ENCODE results near the gene NF2. TPM values are rescaled to one million over a fixed set of nuclear protein-coding genes. Genes with fewer than 3 reads are reported as not detected.
A peak's percentile ranks its signal among the peaks of the same experiment; 100 is the strongest.

NF2 gene
- total and polyA plus RNA-seq, 2 experiments from 2014 or later, result 14.4 to 54.5 TPM

DNA sequence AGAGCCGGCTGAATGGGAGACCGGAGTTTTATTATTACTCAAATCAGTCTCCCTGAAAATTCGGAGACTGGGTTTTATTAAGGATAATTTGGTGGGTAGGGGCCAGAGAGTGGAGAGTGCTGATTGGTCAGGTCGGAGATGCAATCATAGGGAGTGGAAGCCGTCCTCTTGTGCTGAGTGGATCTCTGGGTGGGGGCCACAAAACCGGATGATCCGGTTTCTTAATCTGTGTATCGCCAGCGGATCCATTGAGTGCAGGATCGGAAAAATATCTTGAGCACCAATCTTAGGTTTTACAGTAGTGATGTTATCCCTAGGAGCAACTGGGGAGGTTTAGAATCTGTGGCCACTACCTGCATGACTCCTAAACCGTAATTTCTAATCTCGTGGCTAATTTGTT is 21.6 kb upstream of the NF2 start:
- Mint-ChIP-seq H3K4me3 (peak overlapping the region; percentile 90; the same call in 1 of the 3 replicates), H3K9me3 (no peaks in the 10 kb centered on the region), H3K27ac (no peak overlapping the region), H3K36me3 (ENCODE audit: low read depth) (peaks cover 15% of the 10 kb centered on the region; the same call in 2 of the 3 replicates), H3K4me1 (peaks cover 21% of the 10 kb centered on the region), H3K27me3 (ENCODE audit: insufficient read depth, low read depth, poor library complexity) (peaks cover 9% of the 10 kb centered on the region)
- Histone ChIP-seq H3K4me3 (no peak overlapping the region; the same call in 1 of the 2 replicates), H3K27ac (ENCODE audit: low read depth) (peak overlapping the region; percentile 53; the same call in 1 of the 2 replicates), H3K79me2 (replicated peaks; ENCODE audit: insufficient read depth) (peaks cover 18% of the 10 kb centered on the region), H2AFZ (no peak overlapping the region), H3K9me2 (ENCODE audit: insufficient read depth) (no peaks in the 10 kb centered on the region), H4K20me1 (replicated peaks; ENCODE audit: insufficient read depth) (no peaks in the 10 kb centered on the region), H3F3A (replicated peaks; ENCODE audit: low read depth) (0 out of 2 replicates have a peak, but pooled peaks cover 4% of the 10 kb centered on the region), H3K27me3 (ENCODE audit: insufficient read depth) (no peaks in the 10 kb centered on the region), H3K4me1 (ENCODE audit: insufficient read depth) (peaks cover 10% of the 10 kb centered on the region), H3K36me3 (ENCODE audit: insufficient read depth) (no peaks in the 10 kb centered on the region), H3K4me2 (0 out of 2 replicates have a peak overlapping the region, but pooled peaks have one; percentile 98)
- peak; percentile 34 for DNase-seq (ENCODE audit: low spot score)
- no peak for ATAC-seq
- no peak for TF ChIP-seq REST (IDR thresholded peaks at IDR 0.05; ENCODE audit: unreplicated experiment)
- no peak for TF ChIP-seq ZNF114 (CRISPR knock-in tag; IDR thresholded peaks at IDR 0.05)
- no peak for TF ChIP-seq CREB1 (CRISPR knock-in tag; IDR thresholded peaks at IDR 0.05; ENCODE audit: low read depth)
- TF ChIP-seq EZH2phosphoT487 (IDR thresholded peaks at IDR 0.05; ENCODE audit: unreplicated experiment), result no peak
- no peak for TF ChIP-seq POLR2AphosphoS5 (IDR thresholded peaks at IDR 0.05; ENCODE audit: low read depth)
- TF ChIP-seq, protein P1, sequence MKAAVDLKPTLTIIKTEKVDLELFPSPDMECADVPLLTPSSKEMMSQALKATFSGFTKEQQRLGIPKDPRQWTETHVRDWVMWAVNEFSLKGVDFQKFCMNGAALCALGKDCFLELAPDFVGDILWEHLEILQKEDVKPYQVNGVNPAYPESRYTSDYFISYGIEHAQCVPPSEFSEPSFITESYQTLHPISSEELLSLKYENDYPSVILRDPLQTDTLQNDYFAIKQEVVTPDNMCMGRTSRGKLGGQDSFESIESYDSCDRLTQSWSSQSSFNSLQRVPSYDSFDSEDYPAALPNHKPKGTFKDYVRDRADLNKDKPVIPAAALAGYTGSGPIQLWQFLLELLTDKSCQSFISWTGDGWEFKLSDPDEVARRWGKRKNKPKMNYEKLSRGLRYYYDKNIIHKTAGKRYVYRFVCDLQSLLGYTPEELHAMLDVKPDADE (IDR thresholded peaks at IDR 0.05), result no peak
- no peak for TF ChIP-seq JUNB (IDR thresholded peaks at IDR 0.05; ENCODE audit: unreplicated experiment)
- TF ChIP-seq, protein P2, sequence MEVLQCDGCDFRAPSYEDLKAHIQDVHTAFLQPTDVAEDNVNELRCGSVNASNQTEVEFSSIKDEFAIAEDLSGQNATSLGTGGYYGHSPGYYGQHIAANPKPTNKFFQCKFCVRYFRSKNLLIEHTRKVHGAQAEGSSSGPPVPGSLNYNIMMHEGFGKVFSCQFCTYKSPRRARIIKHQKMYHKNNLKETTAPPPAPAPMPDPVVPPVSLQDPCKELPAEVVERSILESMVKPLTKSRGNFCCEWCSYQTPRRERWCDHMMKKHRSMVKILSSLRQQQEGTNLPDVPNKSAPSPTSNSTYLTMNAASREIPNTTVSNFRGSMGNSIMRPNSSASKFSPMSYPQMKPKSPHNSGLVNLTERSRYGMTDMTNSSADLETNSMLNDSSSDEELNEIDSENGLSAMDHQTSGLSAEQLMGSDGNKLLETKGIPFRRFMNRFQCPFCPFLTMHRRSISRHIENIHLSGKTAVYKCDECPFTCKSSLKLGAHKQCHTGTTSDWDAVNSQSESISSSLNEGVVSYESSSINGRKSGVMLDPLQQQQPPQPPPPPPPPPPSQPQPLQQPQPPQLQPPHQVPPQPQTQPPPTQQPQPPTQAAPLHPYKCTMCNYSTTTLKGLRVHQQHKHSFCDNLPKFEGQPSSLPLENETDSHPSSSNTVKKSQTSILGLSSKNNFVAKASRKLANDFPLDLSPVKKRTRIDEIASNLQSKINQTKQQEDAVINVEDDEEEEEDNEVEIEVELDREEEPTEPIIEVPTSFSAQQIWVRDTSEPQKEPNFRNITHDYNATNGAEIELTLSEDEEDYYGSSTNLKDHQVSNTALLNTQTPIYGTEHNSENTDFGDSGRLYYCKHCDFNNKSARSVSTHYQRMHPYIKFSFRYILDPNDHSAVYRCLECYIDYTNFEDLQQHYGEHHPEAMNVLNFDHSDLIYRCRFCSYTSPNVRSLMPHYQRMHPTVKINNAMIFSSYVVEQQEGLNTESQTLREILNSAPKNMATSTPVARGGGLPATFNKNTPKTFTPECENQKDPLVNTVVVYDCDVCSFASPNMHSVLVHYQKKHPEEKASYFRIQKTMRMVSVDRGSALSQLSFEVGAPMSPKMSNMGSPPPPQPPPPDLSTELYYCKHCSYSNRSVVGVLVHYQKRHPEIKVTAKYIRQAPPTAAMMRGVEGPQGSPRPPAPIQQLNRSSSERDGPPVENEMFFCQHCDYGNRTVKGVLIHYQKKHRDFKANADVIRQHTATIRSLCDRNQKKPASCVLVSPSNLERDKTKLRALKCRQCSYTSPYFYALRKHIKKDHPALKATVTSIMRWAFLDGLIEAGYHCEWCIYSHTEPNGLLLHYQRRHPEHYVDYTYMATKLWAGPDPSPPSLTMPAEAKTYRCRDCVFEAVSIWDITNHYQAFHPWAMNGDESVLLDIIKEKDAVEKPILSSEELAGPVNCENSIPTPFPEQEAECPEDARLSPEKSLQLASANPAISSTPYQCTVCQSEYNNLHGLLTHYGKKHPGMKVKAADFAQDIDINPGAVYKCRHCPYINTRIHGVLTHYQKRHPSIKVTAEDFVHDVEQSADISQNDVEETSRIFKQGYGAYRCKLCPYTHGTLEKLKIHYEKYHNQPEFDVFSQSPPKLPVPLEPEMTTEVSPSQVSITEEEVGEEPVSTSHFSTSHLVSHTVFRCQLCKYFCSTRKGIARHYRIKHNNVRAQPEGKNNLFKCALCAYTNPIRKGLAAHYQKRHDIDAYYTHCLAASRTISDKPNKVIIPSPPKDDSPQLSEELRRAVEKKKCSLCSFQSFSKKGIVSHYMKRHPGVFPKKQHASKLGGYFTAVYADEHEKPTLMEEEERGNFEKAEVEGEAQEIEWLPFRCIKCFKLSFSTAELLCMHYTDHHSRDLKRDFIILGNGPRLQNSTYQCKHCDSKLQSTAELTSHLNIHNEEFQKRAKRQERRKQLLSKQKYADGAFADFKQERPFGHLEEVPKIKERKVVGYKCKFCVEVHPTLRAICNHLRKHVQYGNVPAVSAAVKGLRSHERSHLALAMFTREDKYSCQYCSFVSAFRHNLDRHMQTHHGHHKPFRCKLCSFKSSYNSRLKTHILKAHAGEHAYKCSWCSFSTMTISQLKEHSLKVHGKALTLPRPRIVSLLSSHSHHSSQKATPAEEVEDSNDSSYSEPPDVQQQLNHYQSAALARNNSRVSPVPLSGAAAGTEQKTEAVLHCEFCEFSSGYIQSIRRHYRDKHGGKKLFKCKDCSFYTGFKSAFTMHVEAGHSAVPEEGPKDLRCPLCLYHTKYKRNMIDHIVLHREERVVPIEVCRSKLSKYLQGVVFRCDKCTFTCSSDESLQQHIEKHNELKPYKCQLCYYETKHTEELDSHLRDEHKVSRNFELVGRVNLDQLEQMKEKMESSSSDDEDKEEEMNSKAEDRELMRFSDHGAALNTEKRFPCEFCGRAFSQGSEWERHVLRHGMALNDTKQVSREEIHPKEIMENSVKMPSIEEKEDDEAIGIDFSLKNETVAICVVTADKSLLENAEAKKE (CRISPR knock-in tag; IDR thresholded peaks at IDR 0.05), result no peak
- TF ChIP-seq STAT1 (IDR thresholded peaks at IDR 0.05; ENCODE audit: unreplicated experiment), result no peak
- TF ChIP-seq, protein P3, sequence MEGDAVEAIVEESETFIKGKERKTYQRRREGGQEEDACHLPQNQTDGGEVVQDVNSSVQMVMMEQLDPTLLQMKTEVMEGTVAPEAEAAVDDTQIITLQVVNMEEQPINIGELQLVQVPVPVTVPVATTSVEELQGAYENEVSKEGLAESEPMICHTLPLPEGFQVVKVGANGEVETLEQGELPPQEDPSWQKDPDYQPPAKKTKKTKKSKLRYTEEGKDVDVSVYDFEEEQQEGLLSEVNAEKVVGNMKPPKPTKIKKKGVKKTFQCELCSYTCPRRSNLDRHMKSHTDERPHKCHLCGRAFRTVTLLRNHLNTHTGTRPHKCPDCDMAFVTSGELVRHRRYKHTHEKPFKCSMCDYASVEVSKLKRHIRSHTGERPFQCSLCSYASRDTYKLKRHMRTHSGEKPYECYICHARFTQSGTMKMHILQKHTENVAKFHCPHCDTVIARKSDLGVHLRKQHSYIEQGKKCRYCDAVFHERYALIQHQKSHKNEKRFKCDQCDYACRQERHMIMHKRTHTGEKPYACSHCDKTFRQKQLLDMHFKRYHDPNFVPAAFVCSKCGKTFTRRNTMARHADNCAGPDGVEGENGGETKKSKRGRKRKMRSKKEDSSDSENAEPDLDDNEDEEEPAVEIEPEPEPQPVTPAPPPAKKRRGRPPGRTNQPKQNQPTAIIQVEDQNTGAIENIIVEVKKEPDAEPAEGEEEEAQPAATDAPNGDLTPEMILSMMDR (conservative IDR thresholded peaks at IDR 0.05; ENCODE audit: low read depth in 2 of 2), result no peak
- TF ChIP-seq EZH2 (IDR thresholded peaks at IDR 0.05; ENCODE audit: low read depth, unreplicated experiment), result no peak
- TF ChIP-seq NANOG (IDR thresholded peaks at IDR 0.05; ENCODE audit: borderline replicate concordance), result no peak
- no peak for TF ChIP-seq ZNF331 (CRISPR knock-in tag; IDR thresholded peaks at IDR 0.05; ENCODE audit: low read depth)
